Activated CD8-positive, alpha-beta memory T cell treated with anti-CD3 and anti-CD28 coated beads, Interleukin-2, amount 50 U/mL, for 4 hours (primary cell): Measurements from ENCODE around the gene PURA.

Experiments used
- DNase-seq: peaks from one replicate; pipeline ENCODE4 v3.0.0-alpha.2; 2020

The PURA gene

GRCh38 chr5:140165101-140165922, 51.4 kb downstream of the PURA start:
- no peak for DNase-seq

GRCh38 chr5:140165923-140166270, 52.0 kb downstream of the PURA start:
- DNase-seq, result no peak

GRCh38 chr5:140166911-140167310, 53.0 kb downstream of the PURA start:
- DNase-seq, result no peak

GRCh38 chr5:140168371-140168770, 54.5 kb downstream of the PURA start:
- no peak for DNase-seq

GRCh38 chr5:140169410-140169809, 55.5 kb downstream of the PURA start:
- no peak for DNase-seq

GRCh38 chr5:140172483-140172882, 58.6 kb downstream of the PURA start:
- DNase-seq, result no peak

- DNase-seq, result no peak
Observed at GRCh38 chr5:140174014-140174413, 60.1 kb downstream of the PURA start.

GRCh38 chr5:140174465-140175366, 60.8 kb downstream of the PURA start, which contains the start of gene CYSTM1:
Gene CYSTM1 (plus strand): TSS chr5:140175188. CDS start chr5:140194466, 19,278 bp downstream.
- peak; percentile 97 for DNase-seq
